Lower lobe of right lung (tissue), 2 donors: Measurements from ENCODE around the gene ATG2A. TPM values are rescaled to one million over a fixed set of nuclear protein-coding genes. Genes with fewer than 3 reads are reported as not detected.

Experiments used
- ATAC-seq, 2 donors: fragments of 200-7000 bp; cut with Tn5 transposase; one replicate each; pipeline ENCODE4 v1.9.1; 2020 to 2022; ENCODE audit warnings: mild to moderate bottlenecking in 2 of 2, moderate library complexity in 2 of 2
- DNase-seq: peaks from one replicate; pipeline ENCODE4 v3.0.0-alpha.2; 2020
- H3K27ac ChIP-seq: fragments of 200-600 bp; one replicate; pipeline ENCODE4 v1.8.0; 2022
- H3K27me3 ChIP-seq: fragments of 200-600 bp; one replicate; pipeline ENCODE4 v1.8.0; 2022; ENCODE audit warnings: low read depth
- H3K36me3 ChIP-seq: fragments of 200-600 bp; one replicate; pipeline ENCODE4 v1.8.0; 2022; ENCODE audit warnings: mild to moderate bottlenecking
- H3K4me1 ChIP-seq: fragments of 200-600 bp; one replicate; pipeline ENCODE4 v1.8.0; 2022
- H3K4me3 ChIP-seq: fragments of 200-600 bp; one replicate; pipeline ENCODE4 v1.8.0; 2022; ENCODE audit warnings: mild to moderate bottlenecking
- H3K9me3 ChIP-seq: fragments of 200-600 bp; one replicate; pipeline ENCODE4 v1.8.0; 2022
- CTCF ChIP-seq: fragments of 200-600 bp; IDR thresholded peaks from one replicate; pipeline ENCODE4 v1.8.0; 2022; ENCODE audit warnings: antibody characterized with exemption, mild to moderate bottlenecking
- intact Hi-C: fragments of 100-400 bp; cut with DNase I; formaldehyde crosslinking; loops from one replicate; pipeline ENCODE4 v1.11.0; 2022
- long read RNA-seq: library from polyadenylated mRNA; unstranded; transcript quantifications from one replicate; pipeline ENCODE4 v2.0.0, GENCODE V29; 2021
- total RNA-seq: library from RNA; stranded (reverse); fragmentation: NEBNext Ultra II Directional; extraction: Animal tissue kit (Norgen Biotek cat#: 25700); gene quantifications from one replicate; pipeline ENCODE4 v1.2.1, GENCODE V29; 2021
- donor health status: DM: no; HTN: yes; CAD: no; lungs with severe emphysema.

Gene ATG2A
- total RNA-seq, result 21.7 TPM
- long read RNA-seq, partial matches to known transcripts, result 21 of 25 reads
- long read RNA-seq, other reads (novel, unspliced or antisense), result 4 of 25 reads

- intact Hi-C loops, result no loop called here
- peak within 1 kb of the TSS; percentile 95 for H3K4me3 ChIP-seq
- no peaks in the 10 kb centered on the region for H3K27me3 ChIP-seq
- peaks cover 25% of the 10 kb centered on the region for H3K4me1 ChIP-seq
- peak; percentile 100 for DNase-seq
- no peaks in the 10 kb centered on the region for H3K9me3 ChIP-seq
- H3K27ac ChIP-seq, result peak within 1 kb of the TSS; percentile 90
- peak; percentile 98 for ATAC-seq
- TF ChIP-seq CTCF, result peak; percentile 7
- peaks cover 24% of the 10 kb centered on the region for H3K36me3 ChIP-seq
Observed at GRCh38 chr11:64916775-64917662, at the start of gene ATG2A. Gene ATG2A, minus strand, starts transcription at chr11:64917209. Its CDS starts 74 bp downstream, at chr11:64917135.

- intact Hi-C loops, result no loop called here
- no peak for ATAC-seq
- TF ChIP-seq CTCF, result no peak
Observed at GRCh38 chr11:64963072-64963631, 46.1 kb upstream of the ATG2A start.

GRCh38 chr11:64960719-64961118 is 43.7 kb upstream of the ATG2A start:
- Histone ChIP-seq H3K27ac (no peak overlapping the region), H3K27me3 (no peaks in the 10 kb centered on the region), H3K36me3 (no peaks in the 10 kb centered on the region), H3K4me1 (no peaks in the 10 kb centered on the region), H3K9me3 (no peaks in the 10 kb centered on the region), H3K4me3 (no peak overlapping the region)
- ATAC-seq, result no peak
- no peak for TF ChIP-seq CTCF
- intact Hi-C loops, result no loop called here
- no peak for DNase-seq

More at GRCh38 chr11:64963072-64963631, 46.1 kb upstream of the ATG2A start:
- Histone ChIP-seq H3K4me1 (no peaks in the 10 kb centered on the region), H3K4me3 (no peak overlapping the region), H3K9me3 (no peaks in the 10 kb centered on the region), H3K27ac (no peak overlapping the region), H3K27me3 (no peaks in the 10 kb centered on the region), H3K36me3 (no peaks in the 10 kb centered on the region)
- no peak for DNase-seq

- Histone ChIP-seq H3K27me3 (no peaks in the 10 kb centered on the region), H3K4me1 (no peaks in the 10 kb centered on the region), H3K4me3 (no peak overlapping the region), H3K9me3 (no peaks in the 10 kb centered on the region), H3K36me3 (no peaks in the 10 kb centered on the region), H3K27ac (no peak overlapping the region)
- intact Hi-C loops, result no loop called here
- TF ChIP-seq CTCF, result no peak
- DNase-seq, result no peak
- ATAC-seq, result no peak
Observed at GRCh38 chr11:64959498-64959897, 42.5 kb upstream of the ATG2A start.

GRCh38 chr11:64954201-64954600 is 37.2 kb upstream of the ATG2A start:
- ATAC-seq (peak in 1 of 2 donors; percentile 60), DNase-seq (no peak)
- TF ChIP-seq CTCF, result no peak
- Histone ChIP-seq H3K36me3 (no peaks in the 10 kb centered on the region), H3K27ac (no peak overlapping the region), H3K4me1 (no peaks in the 10 kb centered on the region), H3K4me3 (no peak overlapping the region), H3K27me3 (no peaks in the 10 kb centered on the region), H3K9me3 (no peaks in the 10 kb centered on the region)
- intact Hi-C loops, result no loop called here
